Right forelimb (tissue), 1 donor: Measurements from ENCODE around the gene LBR.

ENCODE experiments used
- DNase-seq: peaks from one replicate; pipeline ENCODE4 v3.0.0-alpha.2; 2018

Gene LBR

GRCh38 chr1:225366018-225366417, 61.8 kb downstream of the LBR start:
- no peak for DNase-seq

DNA sequence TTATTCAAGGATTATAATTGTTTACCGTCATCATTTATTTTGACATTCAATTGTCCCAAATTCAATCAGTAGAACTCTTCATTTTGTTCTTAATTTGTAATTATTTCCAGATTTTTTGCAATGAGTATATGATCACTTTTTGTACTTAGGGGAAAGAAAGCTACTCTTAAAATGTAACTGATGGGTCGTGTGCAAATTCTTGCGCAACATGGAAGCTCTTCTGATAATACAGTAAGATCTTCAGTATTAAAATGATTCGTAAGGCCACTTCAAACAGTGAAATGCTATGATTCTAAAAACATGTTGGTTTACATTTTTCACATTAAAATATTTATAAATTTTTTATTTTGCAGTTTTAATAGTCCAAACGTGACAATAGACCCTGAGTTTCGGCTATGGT, 63.4 kb downstream of the LBR start:
- no peak for DNase-seq

- DNase-seq: no peak
Measured at GRCh38 chr1:225362805-225363204, 65.0 kb downstream of the LBR start.

GRCh38 chr1:225361176-225361575, 66.7 kb downstream of the LBR start:
- no peak for DNase-seq

GRCh38 chr1:225360119-225360518, 67.7 kb downstream of the LBR start:
- no peak for DNase-seq

GRCh38 chr1:225355863-225356262, 72.0 kb downstream of the LBR start:
- no peak for DNase-seq

- DNase-seq: no peak
Measured at GRCh38 chr1:225354906-225355305, 72.9 kb downstream of the LBR start.
